Measurements from ENCODE around the gene PROC.

GRCh38 chr2:127454595-127455565, 36.7 kb downstream of the PROC start:
- TF ChIP-seq CTCF (IDR thresholded peaks at IDR 0.05) (no peak), POLR2A (IDR thresholded peaks at IDR 0.05) (no peak)

Measured in heart left ventricle (tissue), 13 donors.